CD4-positive, alpha-beta T cell treated with Interferon alpha-2 for 1 hour (primary cell): Measurements from ENCODE around the gene SOBP.
"Not testable (repeated sequence)": the region's sequence is repeated elsewhere in the genome, so short reads cannot be mapped to it uniquely, and the experiment has no call there.

Experiments used
- DNase-seq, 2 donors: peaks; one replicate each; pipeline ENCODE4 v3.0.0-alpha.2; 2020 to 2022

SOBP gene

DNA sequence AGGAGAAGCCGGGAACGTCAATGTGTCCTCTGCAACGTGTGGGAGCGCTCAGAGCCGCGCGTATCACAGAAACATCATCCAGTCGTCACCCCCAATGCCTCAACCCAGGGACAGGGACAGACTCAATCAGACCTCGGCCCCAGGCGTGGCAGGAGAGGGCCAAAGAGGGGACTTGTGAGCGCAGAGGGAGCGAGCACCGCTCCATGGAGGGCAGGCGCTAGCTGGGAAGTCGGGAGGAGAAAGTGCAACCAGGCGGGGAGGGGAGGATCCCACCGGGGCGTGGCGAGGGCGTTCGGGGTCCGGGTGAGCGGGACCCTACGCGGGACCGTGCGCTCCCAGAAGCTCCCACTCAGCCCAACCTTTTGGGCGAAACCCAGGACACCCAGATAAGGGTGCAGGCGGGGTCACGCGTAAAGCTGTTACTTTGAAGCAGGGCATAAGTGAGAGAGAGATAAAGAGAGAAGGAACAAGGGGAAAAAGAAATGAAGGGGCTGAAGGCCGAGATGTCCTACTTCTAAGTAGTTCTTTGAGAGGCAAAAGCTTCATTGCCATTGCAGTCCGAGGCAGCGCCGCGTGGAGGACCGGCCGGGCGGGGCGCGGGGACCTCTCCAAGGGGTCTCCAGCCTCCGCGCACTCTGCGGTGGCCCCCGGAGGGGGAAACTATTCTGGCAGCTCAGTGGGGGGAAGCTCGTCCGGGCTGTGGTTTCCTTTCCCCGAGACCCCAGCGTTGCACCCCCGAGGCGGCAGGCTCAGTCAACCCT, 862 bp upstream of the SOBP start:
- peak in 1 of 2 donors; percentile 4 for DNase-seq

GRCh38 chr6:107490566-107491137, 735 bp downstream of the SOBP start:
- peak in 1 of 2 donors; percentile 4 for DNase-seq

GRCh38 chr6:107491138-107491609, 1.3 kb downstream of the SOBP start:
- DNase-seq = no peak

DNA sequence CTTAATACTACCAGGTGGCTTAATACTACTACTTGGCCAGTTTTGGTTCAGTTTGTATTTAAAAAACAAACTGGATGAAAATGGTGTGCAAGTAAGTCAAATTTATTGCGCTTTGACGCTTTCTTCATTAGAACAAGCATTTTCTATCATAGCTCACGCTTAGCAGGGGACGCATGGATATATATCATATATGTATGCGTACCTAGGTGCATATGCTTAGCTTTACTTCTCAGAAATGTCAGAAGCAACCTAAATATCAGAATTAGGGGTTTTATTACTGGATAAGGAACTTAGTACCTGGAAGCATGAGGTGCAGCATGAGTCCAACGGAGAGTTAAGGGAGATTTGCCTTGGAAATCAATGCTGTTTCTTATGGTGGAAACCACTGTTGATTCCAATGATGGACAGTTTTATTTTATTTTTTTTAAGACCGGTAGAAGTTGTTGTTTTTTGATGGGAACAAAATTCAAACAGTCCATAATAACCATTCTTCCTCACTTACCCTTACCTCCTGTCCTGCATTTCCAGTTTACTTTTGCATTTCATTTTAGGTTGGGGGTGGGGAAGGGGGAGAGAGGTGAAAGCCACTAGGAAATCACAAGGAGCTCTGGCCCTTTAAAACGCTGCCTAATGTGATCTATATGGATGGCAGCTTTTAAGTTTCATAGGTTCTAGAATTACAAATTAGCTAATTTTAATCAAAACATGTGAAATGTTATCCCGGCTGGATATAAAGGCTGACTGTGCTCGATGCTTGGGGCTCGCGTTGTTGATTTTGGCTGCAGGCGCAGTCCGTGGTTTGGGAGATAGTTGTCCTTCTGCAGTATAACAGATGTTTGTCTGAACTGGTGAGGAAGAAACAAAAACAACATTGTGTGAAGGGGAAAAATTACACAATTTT, 2.1 kb downstream of the SOBP start:
- DNase-seq = no peak

GRCh38 chr6:107493158-107494057, 3.5 kb downstream of the SOBP start:
- DNase-seq = no peak

- no peak for DNase-seq
These were observed 5.3 kb downstream of the SOBP start for GRCh38 chr6:107495196-107495643.

GRCh38 chr6:107495971-107496370, 6.1 kb downstream of the SOBP start:
- no peak for DNase-seq

DNA sequence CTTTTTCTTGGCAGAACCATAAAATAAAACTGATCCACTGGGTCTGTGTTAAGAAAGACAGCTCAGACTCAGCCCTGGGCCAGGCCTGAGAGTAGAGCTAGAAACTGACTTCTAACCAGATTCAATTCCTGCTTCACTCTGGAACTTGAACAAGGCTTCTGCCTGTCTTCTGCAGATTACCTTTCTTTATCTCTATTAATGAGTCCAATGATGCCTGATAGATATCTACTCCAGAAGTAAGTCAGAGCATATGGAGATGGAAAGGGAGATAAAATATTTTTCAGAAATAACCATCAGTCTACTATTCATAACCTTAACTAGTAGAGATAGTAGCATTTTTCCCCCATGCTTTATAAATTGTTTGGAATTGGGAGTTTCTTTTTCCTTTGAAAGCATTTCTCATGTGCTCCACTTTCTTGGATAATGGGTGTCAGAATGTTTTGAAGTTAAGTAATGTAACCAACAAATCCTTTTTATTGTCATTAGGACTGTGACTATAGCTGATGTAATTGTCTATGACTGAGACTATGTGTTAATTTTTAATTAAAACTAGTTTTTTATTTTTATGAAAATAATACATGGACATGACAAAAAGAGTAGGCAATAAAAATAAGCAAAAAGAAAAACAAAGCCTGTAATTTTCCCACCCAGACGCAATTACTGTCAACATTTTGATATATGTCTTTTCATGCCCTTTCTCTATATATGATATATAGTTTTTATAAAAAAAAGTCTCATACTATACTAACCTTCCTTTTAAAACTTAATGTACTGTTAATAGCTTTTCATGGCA, 7.2 kb downstream of the SOBP start:
- DNase-seq = no peak

- no peak for DNase-seq
These were observed 14.5 kb downstream of the SOBP start for GRCh38 chr6:107504270-107505026.

DNA sequence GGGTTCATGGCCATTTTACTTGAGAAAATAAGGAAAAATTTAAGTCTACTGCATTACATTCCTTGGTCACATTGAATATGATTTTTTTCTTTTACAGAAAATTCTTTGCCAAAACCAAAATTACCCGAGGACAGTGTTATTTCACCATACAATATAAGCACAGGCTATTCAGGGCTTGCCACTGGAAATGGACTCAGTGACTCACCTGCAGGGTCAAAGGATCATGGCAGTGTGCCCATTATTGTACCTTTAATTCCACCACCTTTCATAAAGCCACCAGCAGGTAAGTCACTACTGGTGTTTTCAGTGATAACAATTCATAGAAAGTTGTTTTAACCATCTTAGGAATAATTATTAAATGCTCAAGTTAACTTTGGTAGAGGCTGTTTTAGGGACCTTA, 16.2 kb downstream of the SOBP start:
- no peak for DNase-seq

DNA sequence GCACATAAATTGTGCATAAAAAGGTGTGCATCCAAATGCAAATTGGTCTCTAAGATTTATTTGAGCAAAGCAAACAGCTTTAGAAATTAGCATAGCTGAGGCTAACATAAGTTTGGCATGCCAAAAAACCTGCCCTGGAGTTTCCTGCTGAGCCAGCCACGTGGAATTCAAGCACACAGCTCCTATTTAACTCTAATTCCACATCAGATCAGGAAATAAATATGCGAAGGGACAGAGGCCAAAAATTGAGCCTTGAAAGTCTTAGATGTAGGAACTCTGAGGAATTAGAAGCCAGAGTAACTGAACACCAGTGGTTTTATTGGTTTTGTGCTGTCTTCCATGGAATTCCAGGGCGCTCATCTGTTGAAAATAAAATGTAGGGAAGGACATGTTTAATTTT, 19.6 kb downstream of the SOBP start:
- no peak for DNase-seq

GRCh38 chr6:107510108-107510507, 20.2 kb downstream of the SOBP start:
- DNase-seq = no peak

- no peak for DNase-seq
These were observed 21.6 kb downstream of the SOBP start for GRCh38 chr6:107511511-107511993.

GRCh38 chr6:107513214-107513613, 23.3 kb downstream of the SOBP start:
- no peak for DNase-seq

GRCh38 chr6:107515955-107516354, 26.0 kb downstream of the SOBP start:
- DNase-seq = no peak

- no peak for DNase-seq
These were observed 27.4 kb downstream of the SOBP start for GRCh38 chr6:107517274-107517673.

GRCh38 chr6:107519224-107519623, 29.3 kb downstream of the SOBP start:
- DNase-seq = not testable (repeated sequence)

- DNase-seq = not testable (repeated sequence)
These were observed 30.8 kb downstream of the SOBP start for GRCh38 chr6:107520706-107521105.

DNA sequence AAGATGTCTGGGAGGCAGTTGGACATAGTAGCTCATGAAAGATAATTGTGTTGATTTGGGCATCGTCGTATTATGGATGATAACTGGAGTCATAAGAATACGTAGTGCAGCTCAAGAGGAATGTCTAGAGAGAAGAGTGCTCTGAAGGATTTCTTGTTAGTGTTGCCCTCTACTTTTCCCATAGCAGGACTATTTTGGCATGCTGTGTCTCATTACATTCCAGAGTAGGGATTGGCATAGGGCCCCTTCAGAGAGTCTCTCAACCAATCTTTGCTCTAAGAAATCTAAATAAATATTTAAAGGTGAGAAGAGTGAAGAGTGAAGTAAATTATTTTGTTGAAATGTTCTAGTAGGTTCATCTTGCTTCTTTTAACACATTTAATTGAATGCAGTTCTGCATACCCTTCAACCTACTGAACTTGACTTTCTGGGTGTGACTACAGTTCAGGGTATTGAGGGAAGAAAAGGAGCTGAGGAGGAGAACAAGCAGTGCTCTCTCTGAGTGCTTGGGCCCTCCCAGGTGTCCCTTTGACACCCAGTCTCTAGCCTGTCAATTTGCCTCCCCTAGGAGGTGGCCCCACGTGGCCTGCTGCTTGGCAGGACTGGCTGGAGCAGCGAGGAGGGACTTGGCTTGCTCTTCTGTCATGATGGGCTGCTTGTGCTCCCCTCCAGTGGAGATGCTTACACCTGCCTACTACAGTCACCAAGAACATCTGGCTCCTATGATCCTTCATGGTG, 33.3 kb downstream of the SOBP start:
- DNase-seq = no peak

DNA sequence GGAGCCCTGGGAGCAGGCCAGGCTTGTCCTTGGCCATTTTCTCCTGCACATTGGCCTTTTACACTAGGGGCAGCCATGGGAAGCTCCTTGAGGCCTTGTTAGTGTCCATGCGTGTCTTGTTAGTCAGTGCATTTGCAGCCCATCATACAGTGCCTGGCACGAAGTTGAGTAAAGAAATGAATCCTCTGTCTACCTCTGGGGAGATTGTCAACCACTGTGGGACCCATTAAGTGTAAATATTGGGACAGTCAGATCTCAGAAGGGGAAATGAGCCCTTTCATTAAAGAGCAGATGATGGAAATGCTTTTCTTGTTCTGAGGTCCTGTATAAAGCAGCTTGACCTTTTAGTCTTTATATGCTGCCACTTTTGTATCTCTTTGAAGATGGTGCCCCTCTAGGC, 33.9 kb downstream of the SOBP start:
- no peak for DNase-seq
